GM18858 (cell line): ENCODE data around the gene DST.

Experiments used
- ATAC-seq: cut with Tn5 transposase; IDR thresholded peaks from one replicate; pipeline ENCODE4 v1.9.1; 2021; ENCODE audit not compliant: unreplicated experiment

Gene DST

DNA sequence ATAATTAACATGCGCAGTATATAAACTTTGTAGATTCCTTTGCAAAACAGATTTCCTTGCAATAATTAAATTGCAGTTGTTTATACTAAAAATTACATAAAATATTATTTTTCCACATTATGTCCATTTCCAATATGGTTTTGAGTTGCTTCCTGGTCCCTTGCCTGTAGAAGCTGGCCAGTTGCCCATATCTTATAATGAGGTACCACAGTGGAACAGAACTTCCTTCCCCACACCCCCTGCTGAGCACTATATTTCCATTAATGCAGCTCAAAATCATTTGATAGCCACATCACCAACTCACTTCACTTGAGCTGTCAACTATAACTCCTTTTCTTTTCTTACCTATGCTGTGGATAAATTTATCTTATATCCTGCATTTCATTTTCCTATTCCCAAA lies 194.6 kb downstream of the DST start:
- ATAC-seq: no peak

DNA sequence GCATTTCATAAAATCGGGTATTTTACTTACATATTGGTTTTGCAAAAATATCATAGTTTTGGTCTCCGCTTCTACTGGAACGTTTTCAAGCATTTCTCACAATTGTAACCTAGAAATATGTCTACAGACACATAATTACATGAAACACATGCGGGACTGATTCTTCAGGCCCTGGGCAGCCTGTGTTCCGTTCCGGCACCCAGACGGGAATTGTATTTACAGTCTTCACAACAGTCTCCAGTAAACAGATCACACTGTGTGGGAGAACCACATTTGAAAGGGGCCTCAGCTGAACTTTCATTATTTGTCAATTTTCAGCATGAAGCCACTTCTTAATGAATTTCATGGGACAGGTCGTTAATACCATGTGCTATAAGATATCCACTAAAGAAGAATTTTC lies 196.9 kb downstream of the DST start:
- ATAC-seq: no peak

DNA sequence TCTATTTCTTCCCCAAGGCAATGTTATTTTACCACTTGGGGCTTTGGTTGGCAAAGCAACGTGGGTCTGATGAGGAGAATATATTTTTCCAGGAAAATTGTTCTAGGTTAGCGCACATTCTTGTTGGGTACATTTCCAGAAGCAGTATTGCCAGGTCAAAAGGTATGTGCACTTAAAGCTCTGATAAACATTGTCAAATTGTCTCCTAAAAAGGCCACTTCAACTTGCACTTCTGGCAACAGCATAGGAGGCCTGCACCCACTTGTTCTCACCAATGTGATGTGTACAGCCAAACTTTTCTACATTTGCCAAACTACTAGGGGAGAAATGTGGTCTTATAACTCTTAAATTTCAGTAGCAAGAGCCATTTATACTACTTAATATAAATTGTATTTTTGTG lies 197.8 kb downstream of the DST start:
- ATAC-seq: no peak

DNA sequence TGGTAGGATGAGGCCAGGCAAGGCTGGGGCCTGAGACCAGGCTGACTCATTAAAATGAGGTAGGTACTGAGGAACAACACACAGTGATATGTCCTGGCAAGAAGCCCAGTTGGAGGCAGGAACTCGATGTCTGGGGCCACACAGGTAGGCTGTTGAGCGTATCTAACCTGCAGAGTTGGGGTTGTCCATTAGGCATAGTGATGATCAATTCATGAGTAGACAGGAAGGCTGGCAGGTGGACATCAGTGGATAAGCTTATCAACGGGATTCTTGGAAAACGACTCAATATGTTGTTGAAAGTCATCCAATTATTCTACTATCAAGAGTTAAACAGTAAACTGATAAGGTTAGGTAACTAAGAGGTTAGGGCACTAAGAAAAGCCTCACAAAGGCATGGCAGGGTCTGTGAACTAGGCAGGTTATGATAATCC lies 202.1 kb downstream of the DST start:
- ATAC-seq: no peak

DNA sequence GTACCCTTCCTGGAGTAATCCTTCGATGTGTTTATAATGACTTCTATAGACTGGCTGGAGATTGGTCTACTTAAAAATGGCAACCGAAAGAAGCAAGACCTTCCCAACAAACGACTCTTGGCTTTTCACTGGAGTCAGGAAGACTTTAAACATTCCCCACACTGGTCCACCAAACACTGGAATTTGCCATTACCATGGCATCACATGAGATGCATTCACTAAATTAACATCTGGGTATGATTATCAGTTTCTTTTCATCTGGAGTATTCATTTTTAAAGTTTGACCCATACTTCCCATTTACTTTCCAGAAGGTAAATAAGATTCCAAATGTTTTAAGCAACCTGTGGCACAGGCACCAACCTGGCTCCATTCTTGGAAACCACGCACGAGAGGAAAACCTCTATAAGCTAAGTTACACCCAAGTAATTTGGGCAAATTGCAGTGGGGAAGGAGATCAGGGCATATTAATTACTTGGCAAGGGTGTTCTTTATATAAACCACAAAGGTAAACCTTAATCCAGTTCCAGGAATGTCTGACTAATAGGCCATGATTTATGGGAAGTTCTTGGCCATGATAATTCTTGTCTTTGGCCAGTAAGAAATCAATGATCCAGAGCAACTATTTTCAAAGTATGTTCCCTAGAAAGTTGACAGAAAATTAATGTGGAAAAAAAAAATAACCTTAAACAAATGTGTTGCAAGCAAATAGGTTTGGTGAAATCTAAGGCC lies 205.4 kb downstream of the DST start:
- no peak for ATAC-seq

- ATAC-seq: no peak
Measured at GRCh38 chr6:56435754-56436153, 206.9 kb downstream of the DST start.

GRCh38 chr6:56435326-56435725 lies 207.4 kb downstream of the DST start:
- ATAC-seq: no peak

GRCh38 chr6:56434606-56435005 lies 208.1 kb downstream of the DST start:
- no peak for ATAC-seq

DNA sequence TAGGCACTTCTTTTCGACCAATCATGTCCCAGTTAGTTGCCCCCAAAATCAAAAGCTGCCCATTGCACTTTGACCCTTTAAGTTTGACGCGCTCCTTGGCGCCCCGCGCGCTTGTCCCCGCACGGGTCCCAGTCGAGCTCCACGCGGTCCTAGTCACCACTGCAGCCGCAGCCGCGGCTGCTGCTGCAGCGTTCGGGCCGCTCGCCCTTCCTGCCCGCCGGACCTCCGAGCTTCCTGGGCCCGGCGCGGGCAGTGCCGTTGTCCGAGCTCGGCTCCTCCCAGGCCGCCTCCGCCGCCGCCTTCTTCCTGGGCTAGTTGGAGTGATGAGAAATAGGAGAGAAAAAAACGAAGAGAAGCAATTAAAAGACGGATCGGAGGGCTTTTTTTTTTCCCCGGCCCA lies 209.6 kb downstream of the DST start:
- no peak for ATAC-seq

DNA sequence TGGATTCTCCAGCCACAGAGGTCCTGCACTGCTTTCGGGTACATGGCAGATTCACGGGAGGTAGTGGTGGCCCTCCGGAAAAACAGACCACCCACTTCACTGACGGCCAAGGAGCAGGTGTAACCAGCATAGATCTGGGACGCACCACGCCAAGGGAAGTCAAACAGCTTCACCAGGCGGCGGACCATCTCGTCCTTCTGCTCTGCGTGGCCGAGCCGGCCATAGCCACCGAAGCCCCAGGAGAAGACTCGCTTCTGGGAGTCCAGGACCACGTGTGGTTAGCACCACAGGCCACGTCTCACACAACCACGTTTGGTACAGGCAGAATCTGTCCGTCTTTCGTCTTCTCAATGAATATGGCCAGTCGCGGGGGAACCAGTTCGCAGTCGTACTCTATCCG lies 210.5 kb downstream of the DST start:
- no peak for ATAC-seq

GRCh38 chr6:56430629-56431600 lies 211.8 kb downstream of the DST start:
- no peak for ATAC-seq

- no peak for ATAC-seq
Measured at GRCh38 chr6:56424542-56425083, 218.1 kb downstream of the DST start.

DNA sequence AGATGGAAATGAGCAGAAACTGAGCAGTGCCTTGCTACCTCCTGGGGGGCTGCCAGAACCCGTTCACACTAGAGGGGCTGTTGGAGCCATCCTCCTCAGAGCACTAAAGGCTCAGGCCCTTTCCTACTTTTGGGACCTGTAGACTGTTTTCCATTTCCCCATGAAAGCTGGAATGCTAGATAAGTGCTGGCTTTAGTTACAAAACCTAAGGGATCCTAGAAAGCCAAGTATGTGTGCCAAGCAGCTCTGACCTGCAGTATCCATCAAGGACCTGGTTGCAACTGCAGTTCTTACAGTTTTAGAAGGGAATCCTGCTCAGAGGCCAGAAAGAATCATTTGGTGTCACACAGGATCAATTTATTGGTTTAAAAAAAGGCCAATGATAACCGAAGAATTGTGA lies 218.6 kb downstream of the DST start:
- ATAC-seq: no peak

DNA sequence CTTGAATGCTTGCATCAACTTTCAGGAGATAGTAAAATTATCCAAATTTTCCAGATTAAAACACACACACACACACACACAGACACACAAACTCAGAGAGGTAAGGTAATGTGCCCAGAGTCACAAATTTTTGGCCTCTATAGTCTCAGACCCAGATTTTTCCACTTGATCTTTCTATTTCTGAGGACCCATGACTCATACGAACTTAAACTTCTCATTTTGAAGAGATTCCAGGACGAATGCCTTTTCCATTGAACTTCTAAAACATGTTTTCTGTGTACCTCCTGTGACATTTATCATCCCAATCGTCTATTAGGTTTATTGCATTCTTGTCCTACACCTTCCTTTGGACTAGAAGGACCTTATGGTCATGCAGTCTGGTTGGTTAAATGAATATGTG lies 222.4 kb downstream of the DST start:
- no peak for ATAC-seq

DNA sequence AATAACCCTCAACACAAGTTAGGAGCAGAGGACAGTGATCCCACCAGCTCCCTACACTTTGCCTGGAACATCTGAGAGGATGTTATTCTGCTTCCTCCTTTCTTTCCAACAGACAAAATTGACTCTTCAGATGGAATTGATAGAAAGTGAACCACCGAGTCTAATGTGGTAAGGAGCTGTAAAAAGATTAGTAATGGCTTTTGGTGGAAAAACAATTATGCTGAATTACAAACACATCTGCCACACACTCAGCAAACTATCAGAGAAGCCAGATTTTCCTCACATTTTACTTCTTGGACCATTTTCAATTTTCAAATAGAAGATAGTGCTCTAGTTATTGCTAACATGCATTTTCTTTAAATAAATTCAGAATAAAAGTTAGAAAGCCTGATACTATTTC lies 223.5 kb downstream of the DST start:
- no peak for ATAC-seq

- ATAC-seq: no peak
Measured at GRCh38 chr6:56417823-56418222, 224.9 kb downstream of the DST start.

DNA sequence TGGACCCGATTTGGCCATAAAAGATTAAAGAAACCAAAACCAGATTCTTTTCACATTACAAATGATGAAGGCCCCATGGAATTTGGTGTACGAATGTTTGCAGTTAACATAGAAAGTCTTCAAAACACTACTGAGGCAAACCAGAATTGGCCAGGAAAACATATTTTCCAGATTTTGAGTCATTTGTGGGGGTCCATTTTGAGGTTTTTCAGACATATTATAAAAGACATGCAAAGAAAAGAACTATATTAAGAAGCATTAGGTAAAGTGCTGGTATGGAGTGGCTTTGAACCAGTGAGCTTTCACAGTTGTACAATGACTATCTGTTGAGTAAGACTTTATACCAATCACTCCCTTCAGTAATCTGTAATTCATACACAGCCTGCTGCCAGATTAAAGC lies 226.4 kb downstream of the DST start:
- ATAC-seq: no peak

DNA sequence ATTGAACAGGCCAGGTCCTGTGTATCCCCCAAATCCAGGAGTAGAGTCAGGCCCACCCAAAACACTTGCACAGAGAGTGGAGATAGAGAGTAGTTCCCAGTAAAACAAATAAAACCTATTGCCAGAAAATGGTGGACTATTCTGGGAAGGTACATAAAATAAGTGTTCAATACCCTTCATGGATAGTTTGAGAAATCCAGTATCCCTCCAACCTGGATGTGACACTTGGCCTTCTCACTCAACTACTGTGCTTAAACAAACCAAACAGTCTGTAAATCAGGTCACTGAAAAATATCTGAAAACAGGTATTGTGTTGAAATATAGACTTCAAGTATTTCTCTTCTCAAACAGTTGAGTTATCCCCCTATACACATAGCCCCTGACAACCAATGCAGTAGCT lies 233.7 kb downstream of the DST start:
- no peak for ATAC-seq
